GM12872 (cell line): ENCODE data around the gene GTSF1L.

Source experiments
- TF ChIP-seq, protein P1 (sequence below): IDR thresholded peaks from 3 replicates; pipeline ENCODE4 v1.5.1; 2011; ENCODE audit warnings: low read depth, mild to moderate bottlenecking, low read length, moderate library complexity; ENCODE audit not compliant: insufficient read depth

Gene GTSF1L

DNA sequence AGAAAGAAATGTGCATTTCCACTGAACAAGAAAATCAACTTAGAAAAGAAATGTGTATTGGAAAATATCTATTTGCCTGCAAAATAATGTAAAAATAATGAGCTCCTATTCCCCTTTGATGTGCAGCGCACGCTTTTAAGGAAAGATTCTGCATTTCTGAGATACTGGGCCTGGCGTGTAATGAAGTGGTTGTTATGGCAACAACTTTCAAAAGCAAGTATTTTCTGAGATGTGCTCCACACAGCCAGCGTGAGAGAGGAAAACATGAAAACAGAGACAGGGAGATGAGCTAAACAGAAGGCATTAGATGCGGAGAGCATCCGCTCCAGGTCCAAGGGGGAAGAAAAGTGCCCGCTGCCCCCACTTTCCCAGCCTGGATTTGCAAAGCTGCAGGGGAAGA lies 39.1 kb upstream of the GTSF1L start:
- TF ChIP-seq, protein P1, sequence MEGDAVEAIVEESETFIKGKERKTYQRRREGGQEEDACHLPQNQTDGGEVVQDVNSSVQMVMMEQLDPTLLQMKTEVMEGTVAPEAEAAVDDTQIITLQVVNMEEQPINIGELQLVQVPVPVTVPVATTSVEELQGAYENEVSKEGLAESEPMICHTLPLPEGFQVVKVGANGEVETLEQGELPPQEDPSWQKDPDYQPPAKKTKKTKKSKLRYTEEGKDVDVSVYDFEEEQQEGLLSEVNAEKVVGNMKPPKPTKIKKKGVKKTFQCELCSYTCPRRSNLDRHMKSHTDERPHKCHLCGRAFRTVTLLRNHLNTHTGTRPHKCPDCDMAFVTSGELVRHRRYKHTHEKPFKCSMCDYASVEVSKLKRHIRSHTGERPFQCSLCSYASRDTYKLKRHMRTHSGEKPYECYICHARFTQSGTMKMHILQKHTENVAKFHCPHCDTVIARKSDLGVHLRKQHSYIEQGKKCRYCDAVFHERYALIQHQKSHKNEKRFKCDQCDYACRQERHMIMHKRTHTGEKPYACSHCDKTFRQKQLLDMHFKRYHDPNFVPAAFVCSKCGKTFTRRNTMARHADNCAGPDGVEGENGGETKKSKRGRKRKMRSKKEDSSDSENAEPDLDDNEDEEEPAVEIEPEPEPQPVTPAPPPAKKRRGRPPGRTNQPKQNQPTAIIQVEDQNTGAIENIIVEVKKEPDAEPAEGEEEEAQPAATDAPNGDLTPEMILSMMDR = no peak

DNA sequence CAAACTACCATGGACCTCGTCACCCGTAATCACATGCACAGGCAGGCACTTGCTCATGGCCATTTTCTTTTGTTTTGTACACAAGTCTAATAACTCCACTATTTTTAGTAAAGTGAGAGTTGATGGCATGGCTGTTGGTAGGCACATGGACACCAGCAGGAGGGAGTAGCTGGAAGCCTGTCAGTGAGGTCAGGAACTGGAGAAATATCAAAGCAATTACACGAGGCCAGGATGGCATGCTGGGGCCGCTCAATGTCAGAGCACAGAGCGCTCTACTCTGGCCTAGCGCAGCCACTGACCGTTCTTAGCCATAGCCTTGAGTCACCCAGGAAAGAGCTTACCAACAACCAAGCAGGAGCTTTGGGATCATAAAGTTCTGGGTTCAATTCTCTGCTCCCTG lies 36.1 kb upstream of the GTSF1L start:
- TF ChIP-seq, protein P1 = no peak

DNA sequence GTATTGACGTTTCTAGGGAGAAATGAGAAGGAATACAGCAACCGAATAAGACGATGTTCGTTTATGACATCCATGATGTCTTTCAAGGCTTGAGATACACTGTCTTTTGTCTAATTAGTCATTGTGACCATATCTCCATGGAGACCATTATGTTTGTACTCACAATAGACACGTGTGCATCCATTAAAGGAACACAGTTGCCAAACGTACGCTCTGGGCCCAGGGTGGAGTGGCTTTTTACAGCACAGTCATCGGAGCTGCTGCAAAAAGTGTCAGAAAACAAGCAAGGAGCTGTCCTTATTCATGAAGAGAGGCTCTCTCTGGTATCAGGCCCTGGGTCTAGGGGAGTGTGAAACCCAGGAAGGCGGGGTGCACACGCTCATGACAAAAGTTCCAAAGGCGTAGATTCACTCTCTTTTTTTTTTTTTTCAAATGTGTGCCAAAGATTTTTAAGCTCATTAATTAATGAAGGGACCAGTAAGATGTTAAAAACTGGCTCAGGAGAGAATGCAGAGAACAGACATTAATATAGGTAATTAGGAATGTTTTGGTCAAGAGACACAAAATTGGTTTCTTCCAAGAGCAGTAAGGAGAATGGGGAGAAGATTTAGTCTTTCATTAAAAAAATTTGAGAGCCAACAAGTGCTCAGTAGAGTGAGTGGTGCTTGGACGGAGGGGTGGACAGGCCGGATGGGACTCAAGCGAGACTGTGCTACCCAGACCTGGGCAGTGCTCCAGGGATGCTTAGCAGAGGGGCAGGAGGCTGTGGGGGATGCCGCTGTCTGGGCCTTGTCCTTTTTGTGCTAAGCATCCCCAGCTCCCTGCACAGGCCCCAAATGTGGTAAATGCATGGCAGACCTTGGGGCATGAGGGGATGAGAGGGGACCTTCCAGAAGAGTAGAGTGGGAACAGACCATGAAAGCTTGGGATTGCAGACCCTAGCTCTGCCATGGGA lies 34.9 kb upstream of the GTSF1L start:
- TF ChIP-seq, protein P1 = no peak

DNA sequence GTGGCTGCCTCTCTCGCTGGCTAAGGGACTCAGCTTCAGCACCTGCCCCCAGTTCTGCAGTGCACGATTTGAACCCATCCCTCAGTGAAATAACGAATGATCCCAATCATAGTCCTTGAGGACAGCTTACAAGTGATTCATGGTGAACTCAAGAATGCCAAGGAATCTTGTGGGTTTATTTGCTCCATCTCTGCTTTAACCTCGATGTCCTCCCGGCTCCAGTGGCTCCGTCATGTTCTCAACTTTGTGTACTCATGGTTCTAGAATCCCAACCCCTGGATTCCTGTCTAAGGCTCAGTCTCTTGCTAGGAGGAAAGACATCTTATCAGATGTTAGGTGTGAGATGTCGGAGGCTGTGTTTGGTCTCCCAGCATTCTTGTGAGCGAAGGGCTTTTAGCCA lies 29.0 kb upstream of the GTSF1L start:
- TF ChIP-seq, protein P1 = no peak

DNA sequence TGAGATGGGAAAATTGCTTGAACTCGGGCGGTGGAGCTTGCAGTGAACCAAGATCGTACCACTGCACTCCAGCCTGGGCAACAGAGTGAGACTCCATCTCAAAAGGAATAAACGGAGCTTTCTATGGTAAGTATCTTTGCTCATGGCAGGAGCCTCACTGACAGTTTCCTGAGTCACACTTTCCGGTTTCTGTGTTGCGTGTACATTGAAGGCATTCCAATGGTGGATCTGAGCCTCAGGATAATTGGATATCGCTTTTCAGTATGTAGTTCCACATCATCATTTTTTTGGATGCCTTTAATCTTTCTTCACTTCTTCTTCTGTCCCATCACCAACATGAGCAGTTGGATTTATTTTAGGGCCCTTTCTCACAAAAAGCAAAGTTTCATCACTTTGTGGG lies 28.6 kb upstream of the GTSF1L start:
- TF ChIP-seq, protein P1 = no peak

DNA sequence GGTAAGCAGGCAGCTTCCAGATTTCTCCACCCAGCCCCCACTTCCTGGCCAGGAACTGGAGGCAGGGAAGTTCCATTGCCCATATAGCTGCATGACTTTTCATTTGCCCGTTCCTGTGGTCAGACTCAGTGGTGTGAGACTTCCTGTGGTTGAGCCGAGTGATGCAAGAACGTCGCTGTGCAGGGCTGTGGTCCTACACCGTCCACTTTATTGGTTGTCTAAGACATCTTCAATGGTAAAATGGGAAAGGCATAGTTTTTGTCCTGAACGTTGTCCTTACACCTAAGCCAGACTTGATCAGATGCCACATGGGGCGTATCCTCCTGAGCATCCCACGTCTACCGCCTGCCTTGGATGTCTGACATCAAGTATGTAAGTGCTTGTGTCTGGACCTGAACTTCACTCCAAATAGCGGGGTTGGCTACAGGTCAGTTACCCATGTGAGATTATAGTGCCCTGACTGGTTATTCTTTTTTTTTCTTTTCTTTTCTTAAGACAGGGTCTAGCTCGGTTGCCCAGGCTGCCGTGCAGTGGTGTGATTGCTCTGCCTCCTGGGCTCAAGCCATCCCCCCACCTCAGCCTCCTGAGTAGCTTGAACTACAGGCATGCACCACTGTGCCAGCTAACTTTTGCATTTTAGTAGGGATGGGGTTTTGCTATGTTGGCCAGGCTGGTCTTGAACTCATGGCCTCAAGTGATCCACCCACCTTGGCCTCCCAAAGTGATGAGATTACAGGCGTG lies 25.9 kb upstream of the GTSF1L start:
- TF ChIP-seq, protein P1 = no peak

DNA sequence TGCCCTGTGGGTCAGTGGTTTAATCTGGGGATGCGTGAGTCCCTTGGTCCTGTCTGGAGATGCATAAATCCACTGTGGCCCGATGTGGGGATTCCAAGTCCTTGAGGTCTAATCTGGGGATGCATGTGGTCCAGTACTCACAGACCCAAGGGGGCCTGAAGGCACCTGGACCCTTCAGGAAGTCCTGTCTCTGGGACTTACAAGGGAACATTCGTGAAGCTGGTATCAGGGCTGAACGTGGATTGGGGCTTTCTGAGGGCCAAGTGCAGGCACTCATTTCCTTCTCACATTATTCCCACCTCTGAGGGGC lies 25.2 kb upstream of the GTSF1L start:
- TF ChIP-seq, protein P1 = no peak
